PFSK-1 (cell line): ENCODE results near the gene DPP3.

Experiments
- FOXP2 ChIP-seq: optimal IDR thresholded peaks from 2 replicates; pipeline ENCODE3; 2011; ENCODE audit warnings: borderline replicate concordance, control low read depth, inconsistent platforms; ENCODE audit not compliant: insufficient read depth; ENCODE audit errors: extremely low read length, extremely low read depth
- POLR2AphosphoS5 ChIP-seq: IDR thresholded peaks from 2 replicates; pipeline ENCODE4 v1.6.1; 2012; ENCODE audit warnings: low read depth, mild to moderate bottlenecking, control low read depth, low read length, moderate library complexity
- SIN3A ChIP-seq: IDR thresholded peaks from 2 replicates; pipeline ENCODE4 v1.6.1; 2012; ENCODE audit warnings: mild to moderate bottlenecking, low read length, moderate library complexity, borderline replicate concordance; ENCODE audit not compliant: insufficient read depth
- TAF1 ChIP-seq: IDR thresholded peaks from 2 replicates; pipeline ENCODE4 v1.6.1; 2012; ENCODE audit warnings: low read length, control low read depth, borderline replicate concordance; ENCODE audit not compliant: insufficient read depth
- TF ChIP-seq, protein P1 (sequence below), 2 experiments: IDR thresholded peaks; 2 replicates each; pipeline versions ENCODE4 v1.6.1 to v1.8.0; 2011 to 2012; ENCODE audit warnings: low read depth in 2 of 2, low read length in 2 of 2, control low read depth in 1 of 2, inconsistent platforms in 1 of 2, mild to moderate bottlenecking in 1 of 2, moderate library complexity in 1 of 2; ENCODE audit not compliant: insufficient read depth in 1 of 2

The DPP3 gene

DNA sequence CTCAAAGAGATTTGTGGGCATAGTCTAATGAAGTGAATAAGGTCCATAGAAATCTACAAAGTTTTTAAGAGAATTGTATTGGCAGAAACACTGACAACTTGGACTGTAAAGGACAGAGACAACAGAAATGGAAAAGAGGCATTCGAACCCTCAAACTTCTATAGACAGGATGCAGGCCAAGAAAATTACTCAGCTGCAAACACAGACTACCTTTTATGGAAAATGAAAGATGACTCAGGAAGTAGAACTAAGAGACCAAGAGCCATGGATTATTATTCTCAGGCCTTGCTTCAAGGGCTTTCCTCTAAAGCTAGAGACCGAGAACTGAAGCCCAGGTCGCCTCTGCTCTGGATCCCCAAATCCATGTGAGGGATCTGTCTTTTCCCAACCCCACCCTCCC lies 17.3 kb upstream of the DPP3 start:
- TF ChIP-seq POLR2AphosphoS5 (no peak), SIN3A (no peak), TAF1 (no peak), FOXP2 (no peak)
- TF ChIP-seq, protein P1, sequence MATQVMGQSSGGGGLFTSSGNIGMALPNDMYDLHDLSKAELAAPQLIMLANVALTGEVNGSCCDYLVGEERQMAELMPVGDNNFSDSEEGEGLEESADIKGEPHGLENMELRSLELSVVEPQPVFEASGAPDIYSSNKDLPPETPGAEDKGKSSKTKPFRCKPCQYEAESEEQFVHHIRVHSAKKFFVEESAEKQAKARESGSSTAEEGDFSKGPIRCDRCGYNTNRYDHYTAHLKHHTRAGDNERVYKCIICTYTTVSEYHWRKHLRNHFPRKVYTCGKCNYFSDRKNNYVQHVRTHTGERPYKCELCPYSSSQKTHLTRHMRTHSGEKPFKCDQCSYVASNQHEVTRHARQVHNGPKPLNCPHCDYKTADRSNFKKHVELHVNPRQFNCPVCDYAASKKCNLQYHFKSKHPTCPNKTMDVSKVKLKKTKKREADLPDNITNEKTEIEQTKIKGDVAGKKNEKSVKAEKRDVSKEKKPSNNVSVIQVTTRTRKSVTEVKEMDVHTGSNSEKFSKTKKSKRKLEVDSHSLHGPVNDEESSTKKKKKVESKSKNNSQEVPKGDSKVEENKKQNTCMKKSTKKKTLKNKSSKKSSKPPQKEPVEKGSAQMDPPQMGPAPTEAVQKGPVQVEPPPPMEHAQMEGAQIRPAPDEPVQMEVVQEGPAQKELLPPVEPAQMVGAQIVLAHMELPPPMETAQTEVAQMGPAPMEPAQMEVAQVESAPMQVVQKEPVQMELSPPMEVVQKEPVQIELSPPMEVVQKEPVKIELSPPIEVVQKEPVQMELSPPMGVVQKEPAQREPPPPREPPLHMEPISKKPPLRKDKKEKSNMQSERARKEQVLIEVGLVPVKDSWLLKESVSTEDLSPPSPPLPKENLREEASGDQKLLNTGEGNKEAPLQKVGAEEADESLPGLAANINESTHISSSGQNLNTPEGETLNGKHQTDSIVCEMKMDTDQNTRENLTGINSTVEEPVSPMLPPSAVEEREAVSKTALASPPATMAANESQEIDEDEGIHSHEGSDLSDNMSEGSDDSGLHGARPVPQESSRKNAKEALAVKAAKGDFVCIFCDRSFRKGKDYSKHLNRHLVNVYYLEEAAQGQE (IDR thresholded peaks at IDR 0.05; ENCODE audit: insufficient read depth in 1 of 2, low read depth in 2 of 2, low read length in 2 of 2), result no peak

DNA sequence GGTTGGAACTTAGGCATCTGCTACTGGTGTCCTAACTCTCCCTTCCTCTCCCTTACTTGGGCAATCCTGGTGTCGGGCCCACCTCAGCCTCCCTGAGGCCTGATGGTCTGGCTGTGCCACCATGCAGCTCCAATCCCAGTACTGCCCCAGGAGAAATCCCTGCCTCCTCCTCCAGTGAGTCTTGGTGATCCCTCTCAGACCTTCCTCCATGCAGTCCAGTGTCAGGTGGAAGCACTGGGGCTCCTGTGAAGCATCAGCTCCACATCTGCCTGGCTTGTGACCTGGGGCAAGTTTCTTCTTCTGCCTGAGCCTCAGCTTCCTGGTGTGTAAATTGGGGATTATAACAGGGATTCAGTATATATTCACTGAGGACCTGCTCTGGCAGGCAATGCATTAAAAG lies 15.3 kb upstream of the DPP3 start:
- no peak for TF ChIP-seq TAF1
- TF ChIP-seq, protein P1 (IDR thresholded peaks at IDR 0.05; ENCODE audit: insufficient read depth in 1 of 2, low read depth in 2 of 2, low read length in 2 of 2), result no peak
- TF ChIP-seq POLR2AphosphoS5, result no peak
- TF ChIP-seq FOXP2, result no peak
- no peak for TF ChIP-seq SIN3A

DNA sequence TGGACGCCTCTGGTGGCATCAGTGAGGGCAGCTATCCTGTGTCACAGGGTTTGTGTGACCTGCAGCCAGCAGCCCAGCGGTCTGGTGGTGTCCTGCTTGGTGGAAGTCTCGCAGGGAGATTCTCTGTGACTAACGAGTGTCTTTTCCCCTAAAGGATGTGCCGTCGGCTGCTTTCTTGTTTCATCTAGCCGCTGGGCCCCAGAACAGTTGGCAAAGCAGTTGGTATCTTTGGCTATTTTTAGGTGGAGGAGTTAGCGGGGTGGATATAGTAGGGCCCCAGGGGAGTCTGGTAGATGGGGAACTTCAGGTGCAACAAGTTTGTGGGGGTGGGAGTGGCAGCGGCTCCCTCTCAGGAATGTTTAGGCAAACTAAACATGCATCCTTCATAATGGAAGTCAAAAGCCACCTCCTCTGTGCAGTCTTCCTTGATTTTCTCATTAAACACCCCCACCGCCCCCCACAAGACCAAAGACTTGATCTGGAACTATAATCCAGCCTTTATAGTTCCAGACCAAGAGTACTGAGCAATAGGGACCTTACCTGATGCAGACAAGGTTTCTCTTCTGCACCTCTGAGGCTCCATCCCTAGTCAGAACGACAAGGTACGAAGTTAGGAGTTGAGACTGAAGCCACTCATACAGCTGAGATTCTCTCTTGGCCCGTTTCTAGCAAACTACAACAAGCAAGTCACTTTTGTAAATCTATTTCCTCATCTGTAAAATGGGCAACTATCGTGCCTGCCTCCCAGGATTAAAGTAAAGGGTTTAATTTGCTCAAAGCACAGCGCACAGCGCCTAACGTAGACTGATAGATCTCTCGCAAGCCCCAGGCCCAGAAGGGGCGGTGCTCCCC lies 14.6 kb upstream of the DPP3 start:
- TF ChIP-seq, protein P1 (IDR thresholded peaks at IDR 0.05; ENCODE audit: insufficient read depth in 1 of 2, low read depth in 2 of 2, low read length in 2 of 2), result no peak
- TF ChIP-seq FOXP2 (no peak), POLR2AphosphoS5 (no peak), TAF1 (no peak), SIN3A (no peak)

DNA sequence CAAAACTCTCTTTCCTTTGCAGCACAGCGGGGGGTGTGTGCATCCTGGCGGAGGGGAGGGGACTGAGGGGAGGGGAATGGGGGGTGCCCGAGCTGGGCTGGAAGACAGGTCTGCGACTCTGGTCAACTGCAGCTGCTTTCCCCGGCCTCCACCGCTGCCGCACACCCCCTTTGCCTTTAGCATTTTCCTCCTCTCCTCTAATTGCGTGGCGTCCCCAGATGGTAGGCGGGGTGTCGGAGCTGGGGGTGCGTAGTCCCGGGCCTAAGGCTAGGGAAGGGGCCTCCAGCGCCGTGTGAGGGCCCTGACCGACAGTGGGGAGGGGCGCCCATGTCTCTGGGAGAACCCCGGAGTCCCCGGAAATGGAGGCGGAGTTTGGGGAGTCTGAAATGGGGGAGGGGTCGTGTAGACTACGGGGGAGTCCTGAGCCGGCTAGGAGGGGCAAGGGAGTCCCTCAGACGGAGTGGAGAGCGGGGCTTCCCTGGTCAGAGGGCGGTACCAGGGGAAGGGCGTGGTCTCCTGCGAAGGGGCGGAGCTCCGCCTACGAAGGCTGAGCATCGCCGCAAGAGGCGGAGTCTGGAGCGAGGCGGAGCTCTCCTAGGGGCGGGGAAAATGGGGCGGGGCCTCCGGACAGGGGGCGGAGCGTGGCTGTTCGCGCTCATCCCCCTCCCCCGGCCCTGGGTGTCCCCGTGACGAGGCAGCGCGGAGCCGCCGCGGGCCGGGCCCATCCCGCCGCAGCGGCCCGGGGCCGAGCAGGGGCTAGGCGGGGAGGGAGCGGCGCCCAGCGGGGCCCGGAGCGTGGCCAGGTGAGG lies 13.8 kb upstream of the DPP3 start, which contains the start of gene PELI3:
PELI3 (plus strand) TSS at position 681 of the 809 bp plus-strand sequence. CDS start 1,224 bp downstream, outside the sequence.
- TF ChIP-seq, protein P1 (IDR thresholded peaks at IDR 0.05; ENCODE audit: insufficient read depth in 1 of 2, low read depth in 2 of 2, low read length in 2 of 2), result no peak
- TF ChIP-seq FOXP2 (no peak), TAF1 (no peak), SIN3A (no peak)
